Fibroblast of pulmonary artery (primary cell): ENCODE data around the gene FEZ2.

ENCODE experiments used
- DNase-seq: peaks from one replicate; pipeline ENCODE4 v3.0.0-alpha.2; 2010; ENCODE audit warnings: low read depth
- H3K4me3 ChIP-seq: replicated peaks from 2 replicates; pipeline ENCODE4 v1.5.1; 2011; ENCODE audit warnings: low read depth, mild to moderate bottlenecking, control low read depth, low read length, moderate library complexity
- TF ChIP-seq, protein P1 (sequence below): IDR thresholded peaks from 2 replicates; pipeline ENCODE4 v1.5.1; 2011; ENCODE audit warnings: mild to moderate bottlenecking, control low read depth, low read length, inconsistent platforms; ENCODE audit errors: missing control alignments

Gene FEZ2

DNA sequence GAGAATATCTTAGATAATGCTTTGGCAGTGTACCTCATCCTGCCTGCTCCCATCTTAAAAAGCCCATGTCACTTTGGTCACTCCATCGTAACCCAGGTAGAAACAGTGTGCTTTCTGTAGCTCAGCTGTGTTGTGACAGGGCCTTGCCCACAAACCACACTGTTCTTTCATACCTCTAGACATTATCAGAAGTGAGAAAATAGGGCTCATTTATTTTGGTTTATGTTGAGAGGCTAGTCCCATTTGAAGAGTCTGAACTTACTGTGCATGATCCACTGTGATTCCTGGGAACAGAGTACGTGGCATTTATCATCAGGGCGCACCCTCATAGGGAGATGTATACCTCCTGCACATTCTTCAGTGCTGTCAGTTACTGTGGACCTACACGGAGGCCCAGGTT is 69.7 kb downstream of the FEZ2 start:
- no peak for DNase-seq
- TF ChIP-seq, protein P1, sequence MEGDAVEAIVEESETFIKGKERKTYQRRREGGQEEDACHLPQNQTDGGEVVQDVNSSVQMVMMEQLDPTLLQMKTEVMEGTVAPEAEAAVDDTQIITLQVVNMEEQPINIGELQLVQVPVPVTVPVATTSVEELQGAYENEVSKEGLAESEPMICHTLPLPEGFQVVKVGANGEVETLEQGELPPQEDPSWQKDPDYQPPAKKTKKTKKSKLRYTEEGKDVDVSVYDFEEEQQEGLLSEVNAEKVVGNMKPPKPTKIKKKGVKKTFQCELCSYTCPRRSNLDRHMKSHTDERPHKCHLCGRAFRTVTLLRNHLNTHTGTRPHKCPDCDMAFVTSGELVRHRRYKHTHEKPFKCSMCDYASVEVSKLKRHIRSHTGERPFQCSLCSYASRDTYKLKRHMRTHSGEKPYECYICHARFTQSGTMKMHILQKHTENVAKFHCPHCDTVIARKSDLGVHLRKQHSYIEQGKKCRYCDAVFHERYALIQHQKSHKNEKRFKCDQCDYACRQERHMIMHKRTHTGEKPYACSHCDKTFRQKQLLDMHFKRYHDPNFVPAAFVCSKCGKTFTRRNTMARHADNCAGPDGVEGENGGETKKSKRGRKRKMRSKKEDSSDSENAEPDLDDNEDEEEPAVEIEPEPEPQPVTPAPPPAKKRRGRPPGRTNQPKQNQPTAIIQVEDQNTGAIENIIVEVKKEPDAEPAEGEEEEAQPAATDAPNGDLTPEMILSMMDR = no peak
- H3K4me3 ChIP-seq = no peak overlapping the region

DNA sequence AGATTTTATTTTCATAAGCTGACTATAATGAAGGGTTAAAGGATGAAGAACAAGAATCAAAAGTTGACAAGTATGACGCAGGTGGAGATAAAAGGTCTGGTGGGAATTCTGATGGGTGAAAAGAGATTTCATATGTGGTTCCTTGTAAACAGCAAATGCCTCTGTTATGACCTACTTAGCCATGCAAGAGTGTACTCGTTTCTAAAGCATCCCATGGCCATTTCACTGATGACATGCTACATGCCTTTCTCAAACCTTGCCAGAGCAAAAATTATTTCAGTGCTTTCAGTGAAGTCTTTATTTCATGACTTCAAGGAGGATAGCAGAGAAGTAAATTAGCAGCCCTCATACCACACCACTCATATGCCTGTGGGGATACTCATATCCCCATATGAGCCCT is 71.7 kb downstream of the FEZ2 start:
- TF ChIP-seq, protein P1 = no peak
- peak; percentile 25 for DNase-seq
- no peak overlapping the region for H3K4me3 ChIP-seq

DNA sequence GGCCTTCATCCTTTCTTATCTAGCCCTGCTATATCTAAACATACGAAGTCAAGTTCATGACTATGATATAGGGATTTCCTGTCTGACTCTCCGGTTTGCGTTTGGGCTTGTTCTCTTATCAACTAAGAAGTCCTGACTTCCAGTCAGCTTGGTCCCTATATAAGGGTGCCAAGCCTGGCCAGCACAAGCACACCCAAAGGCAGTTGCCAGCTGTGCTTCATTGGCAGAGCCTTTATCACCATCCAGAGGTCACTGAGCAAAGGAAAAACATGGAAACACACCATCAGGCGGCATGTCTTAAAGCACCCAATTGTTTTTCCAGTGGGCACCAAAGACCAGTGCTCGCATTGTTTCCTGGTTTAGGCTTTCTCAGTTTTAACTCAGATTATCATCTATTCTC is 72.7 kb downstream of the FEZ2 start:
- DNase-seq = no peak
- H3K4me3 ChIP-seq = no peak overlapping the region
- TF ChIP-seq, protein P1 = no peak

DNA sequence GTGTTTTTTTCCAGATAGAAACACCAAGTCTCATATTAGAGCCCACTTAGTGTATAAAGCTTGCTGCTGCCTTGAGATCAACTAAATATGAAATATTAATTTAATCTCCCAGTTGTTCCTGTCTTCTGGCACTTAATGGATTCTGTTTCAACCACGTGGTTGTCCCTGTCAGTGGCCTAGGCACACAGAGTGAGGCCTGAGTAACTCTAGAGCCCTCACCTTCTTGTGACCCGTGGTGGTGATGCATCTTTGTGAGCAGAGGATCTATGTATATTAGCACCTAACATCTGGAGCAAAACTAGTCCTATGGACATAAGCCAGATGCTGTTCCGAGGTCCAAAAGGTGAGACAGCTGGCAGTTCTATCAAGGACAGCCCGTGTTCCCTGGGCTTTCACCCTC is 74.8 kb downstream of the FEZ2 start:
- no peak for DNase-seq
- H3K4me3 ChIP-seq = no peak overlapping the region
- TF ChIP-seq, protein P1 = no peak

DNA sequence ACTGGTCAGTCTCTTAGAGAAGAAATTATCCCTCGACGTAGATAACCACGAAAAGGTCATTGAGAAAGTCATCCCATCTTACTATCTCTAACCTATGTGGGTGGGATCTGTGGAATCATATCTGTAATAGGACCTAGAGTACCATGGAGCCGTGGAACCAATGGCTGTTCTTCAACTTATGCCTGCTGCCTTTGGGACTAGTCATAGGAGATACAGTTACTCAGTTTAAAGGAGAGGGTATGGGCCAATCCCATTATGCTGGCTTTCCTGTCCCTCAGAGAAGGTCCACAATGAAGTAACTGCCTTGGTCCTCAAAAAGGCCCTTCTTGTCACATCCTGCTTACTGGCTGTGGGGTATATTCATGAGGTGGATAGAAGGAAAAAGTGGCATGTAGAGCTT is 77.5 kb downstream of the FEZ2 start:
- no peak for DNase-seq
- no peak overlapping the region for H3K4me3 ChIP-seq
- TF ChIP-seq, protein P1 = no peak

DNA sequence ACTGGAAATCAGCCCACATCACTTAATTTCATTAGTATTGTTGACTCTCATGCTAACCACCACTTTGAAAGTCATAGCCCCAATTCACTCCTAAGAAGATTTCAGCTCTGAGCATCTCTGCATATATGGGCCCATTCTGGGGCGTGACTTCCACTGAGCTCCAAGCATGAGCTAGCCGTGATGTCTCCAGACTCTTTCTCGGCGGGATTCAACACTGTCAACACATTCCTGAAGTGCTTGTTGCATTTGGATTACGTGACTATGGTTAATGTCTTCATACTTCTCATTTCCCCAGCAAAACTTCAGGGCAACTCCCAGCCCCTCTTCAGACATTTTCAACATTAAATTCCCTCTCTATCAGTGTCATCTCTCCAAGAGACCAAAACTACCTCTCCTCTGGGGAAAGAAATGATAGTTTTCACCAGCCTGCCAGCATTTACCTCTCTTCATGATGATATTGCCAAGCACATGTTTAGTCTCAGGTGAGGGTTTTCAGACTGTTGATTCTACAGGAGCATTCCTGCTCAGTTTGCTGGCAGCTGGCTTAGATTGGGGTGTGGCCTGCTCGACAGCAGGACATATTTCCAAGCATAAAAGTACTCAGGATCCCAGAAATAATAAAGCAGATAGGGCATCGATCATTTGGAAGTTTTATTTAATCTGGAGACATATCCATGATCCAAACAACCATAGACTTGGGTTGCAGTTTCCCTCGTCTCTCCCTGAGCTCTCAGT is 81.7 kb downstream of the FEZ2 start:
- DNase-seq = peak; percentile 62
- TF ChIP-seq, protein P1 = no peak
- H3K4me3 ChIP-seq = no peak overlapping the region

DNA sequence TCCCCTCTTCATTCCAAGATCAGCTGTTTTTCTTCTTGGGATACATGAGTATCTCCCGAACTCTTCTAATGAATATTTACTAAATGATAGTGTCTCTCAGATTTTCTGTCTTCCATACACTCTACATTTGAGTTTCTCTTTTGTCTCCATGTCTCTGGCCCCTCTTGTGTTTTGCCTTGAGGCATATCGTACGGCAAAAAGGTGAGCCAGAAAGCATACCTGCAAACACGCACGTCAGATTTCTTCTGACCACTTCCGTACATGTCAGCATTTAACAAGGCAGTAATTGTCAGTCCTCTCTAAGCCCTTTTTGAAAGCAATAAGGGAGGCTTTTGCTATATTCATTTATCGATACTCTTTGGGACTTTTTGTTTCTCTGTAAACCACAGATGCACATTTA is 82.4 kb downstream of the FEZ2 start:
- H3K4me3 ChIP-seq = no peak overlapping the region
- TF ChIP-seq, protein P1 = no peak
- no peak for DNase-seq
